NOMO-1 treated with dmso at 0.1 percent for 144 hours (cell line): Measurements from ENCODE around the gene STT3A.

Source experiments
- DNase-seq: peaks from one replicate; lab custom pipeline; 2025; ENCODE audit not compliant: unreplicated experiment; lab: John Stamatoyannopoulos, UW

STT3A gene

DNA sequence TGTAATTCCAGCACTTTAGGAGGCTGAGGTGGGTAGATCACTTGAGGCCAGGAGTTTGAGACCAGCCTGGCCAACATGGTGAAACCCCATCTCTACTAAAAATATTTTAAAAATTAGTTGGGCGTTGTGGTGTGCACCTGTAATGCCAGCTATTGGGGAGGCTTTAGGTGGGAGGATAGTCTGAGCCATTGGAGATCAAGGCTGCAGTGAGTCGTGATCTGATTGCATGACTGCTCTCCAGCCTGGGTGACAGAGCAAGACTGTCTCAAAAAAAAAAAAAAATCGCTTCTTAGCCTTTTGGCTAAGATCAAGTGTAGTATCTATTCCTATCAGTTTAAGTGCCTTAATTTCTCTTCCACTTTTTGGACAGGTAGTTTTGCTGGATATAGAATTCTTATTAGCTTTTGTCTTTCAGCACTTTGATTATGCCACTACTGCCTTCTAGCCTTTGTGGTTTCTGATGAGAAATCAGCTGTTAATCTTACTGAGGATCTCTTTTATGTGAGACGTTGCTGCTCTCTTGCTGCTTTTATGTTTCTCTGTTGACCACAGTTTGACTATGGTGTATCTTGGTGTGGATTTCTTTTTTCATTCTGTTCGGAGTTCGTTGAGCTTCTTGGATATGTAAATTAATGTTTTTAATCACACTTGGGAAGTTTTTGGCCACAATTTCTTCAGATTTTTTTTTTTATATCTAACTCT is 57.0 kb downstream of the STT3A start:
- no peak for DNase-seq

DNA sequence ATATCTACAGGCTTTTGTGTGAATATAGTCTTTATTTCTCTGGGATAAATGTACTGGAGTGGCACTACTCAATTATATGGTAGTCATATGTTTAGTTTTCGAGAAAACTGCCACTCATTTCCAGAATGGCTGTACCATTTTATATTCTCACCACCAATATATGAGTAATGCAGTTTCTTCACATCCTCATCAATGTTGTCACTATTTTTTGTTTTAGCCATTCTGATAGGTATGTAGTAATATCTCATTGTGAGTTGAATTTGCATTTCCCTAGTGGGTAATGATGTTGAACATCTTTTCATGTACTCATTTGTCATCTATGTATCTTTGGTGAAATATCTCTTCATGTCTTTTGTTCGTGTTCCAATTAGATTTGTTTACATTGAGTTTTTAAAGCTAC is 70.0 kb downstream of the STT3A start:
- no peak for DNase-seq

DNA sequence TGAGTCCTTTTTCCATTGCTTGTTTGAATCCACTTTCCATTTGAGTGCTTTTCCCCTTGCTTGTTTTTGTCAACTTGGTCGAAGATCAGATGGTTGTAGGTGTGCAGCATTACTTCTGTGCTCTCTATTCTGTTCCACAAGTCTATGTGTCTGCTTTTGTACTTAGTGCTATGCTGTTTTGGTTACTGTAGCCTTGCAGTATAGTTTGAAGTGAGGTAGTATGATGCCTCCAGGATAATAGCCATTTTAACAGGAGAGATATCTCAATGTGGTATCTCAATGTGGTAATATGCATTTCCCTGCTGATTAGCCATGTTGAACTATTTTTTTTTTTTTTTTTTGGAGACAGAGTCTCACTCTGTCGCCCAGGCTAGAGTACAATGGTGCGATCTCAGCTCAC is 71.3 kb downstream of the STT3A start:
- DNase-seq: no peak

DNA sequence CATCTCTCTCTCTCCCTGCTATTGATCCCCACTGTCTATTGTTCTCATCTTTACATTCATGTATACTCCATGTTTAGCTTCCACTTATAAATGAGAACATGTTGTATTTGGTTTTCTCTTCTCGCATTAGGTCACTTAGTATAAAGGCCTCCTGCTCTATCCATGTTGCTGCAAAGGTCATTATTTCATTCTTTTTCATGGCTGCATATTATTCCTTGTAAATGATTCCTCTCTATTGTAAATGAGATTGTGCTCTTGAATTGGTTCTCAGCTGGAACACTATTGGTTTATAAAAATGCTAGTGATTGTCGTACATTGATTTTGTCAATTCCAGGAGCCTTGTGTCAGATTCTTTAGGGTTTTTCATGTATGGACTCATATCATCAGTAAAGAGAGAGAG is 74.5 kb downstream of the STT3A start:
- no peak for DNase-seq

DNA sequence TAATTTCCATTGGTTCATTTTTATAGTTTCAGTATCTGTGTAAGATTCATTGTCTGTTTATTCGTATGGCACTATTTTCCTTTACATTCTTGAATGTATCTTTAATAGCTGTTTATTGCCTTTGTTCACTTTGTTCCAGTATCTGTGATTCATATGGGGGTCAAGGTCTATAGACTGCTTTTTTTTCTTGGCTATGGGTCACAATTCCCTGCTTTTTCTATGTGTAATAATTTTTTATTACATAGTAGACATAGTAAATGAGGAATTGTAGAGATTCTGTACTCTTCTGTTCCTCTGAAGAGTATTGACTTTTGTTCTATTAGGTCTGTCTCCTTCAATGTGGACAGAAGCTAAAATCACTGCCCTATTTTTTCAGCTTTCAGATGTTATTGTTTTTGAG is 77.5 kb downstream of the STT3A start:
- no peak for DNase-seq

DNA sequence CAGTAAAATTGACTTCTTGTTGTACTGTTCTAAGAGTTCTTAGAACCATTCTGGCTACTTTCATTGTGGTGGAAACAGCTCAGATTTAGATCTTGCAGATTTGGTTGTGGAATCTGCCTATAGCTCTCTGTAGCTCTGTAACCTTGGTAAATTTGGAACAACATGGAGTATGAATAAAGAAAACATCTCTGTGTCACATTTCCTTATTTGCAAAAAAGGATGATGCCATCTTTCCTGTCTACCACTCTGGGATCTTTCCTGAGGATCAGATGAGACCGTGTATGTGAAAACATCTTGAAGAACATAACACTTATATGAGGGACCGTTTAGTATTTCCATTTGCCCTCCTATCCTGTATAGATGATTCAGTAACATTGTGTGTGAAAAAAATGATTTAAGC is 78.9 kb downstream of the STT3A start:
- DNase-seq: no peak
